ENCODE measurements around the gene SLC35A5.

GRCh38 chr3:112617285-112617684 is 55.4 kb downstream of the SLC35A5 start:
- TF ChIP-seq POLR2AphosphoS5 (IDR thresholded peaks at IDR 0.05; ENCODE audit: low read depth, low read length) (no peak), REST (IDR thresholded peaks at IDR 0.05; ENCODE audit: insufficient read depth in 1 of 2, low read depth in 2 of 2, low read length in 2 of 2) (no peak), SIN3A (IDR thresholded peaks at IDR 0.05; ENCODE audit: borderline replicate concordance, insufficient read depth, low read length) (no peak), TAF1 (IDR thresholded peaks at IDR 0.05; ENCODE audit: borderline replicate concordance, insufficient read depth, low read length) (no peak)
